SKM-1 (cell line): ENCODE data around the gene POU5F2.

Experiments used
- DNase-seq: peaks from one replicate; lab custom pipeline; 2025; ENCODE audit not compliant: unreplicated experiment; lab: John Stamatoyannopoulos, UW

The POU5F2 gene

GRCh38 chr5:93717162-93717561, 24.2 kb downstream of the POU5F2 start:
- DNase-seq = no peak

DNA sequence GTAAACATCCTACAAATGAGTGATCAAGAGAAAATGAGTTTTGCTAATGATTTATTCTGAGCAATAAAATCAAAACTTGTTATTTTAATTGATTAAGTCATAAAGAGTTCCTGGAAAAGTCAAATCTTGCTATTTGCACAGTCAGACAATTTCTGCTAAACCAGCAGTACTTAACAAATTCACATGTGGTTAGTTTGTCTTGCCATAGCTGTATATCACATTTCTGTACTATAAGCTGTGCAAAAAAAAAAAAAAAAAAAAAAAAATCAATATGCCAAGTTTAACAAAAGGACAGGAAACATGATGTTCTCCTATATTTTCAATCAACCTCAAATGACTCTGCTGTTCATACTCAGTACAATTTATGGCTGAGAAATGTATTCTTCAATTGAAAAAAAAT, 24.9 kb downstream of the POU5F2 start:
- no peak for DNase-seq

- DNase-seq = no peak
Measured at GRCh38 chr5:93715761-93716160, 25.6 kb downstream of the POU5F2 start.

DNA sequence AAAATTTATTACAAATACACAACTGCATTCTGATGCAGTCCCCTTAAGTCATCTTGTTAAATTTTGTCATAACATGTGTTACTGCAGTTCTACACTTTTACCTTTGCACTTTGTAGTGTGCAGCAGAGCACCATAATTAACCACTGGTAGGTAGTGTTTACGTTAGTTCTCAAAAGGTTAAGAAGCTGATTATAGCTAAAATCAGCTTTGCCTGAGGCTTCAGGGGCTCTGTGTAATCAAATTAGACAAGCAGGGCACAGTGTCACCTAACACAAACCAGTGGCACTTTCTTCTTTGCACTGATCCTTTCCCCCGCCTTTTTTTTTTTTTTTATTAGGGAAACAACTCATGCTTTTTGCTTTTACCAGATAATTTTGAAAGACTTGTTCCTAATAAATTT, 26.1 kb downstream of the POU5F2 start:
- DNase-seq = no peak

DNA sequence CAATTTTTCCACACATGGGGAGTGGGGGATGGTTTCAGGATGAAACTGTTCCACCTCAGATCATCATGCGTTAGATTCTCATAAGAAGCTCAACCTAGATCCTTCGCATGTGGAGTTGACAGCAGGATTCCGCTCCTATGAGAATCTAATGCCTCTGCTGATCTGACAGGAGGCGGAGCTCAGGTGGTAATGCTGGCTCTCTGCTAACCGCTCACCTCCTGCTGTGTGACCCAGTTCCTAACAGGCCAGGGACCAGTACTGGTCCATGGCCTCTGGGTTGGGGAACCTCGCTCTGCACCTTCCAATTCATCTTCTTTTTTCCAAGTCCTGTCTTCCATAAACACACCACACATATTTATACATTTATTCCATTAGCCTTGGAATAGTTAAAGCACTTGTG, 33.0 kb downstream of the POU5F2 start:
- no peak for DNase-seq

DNA sequence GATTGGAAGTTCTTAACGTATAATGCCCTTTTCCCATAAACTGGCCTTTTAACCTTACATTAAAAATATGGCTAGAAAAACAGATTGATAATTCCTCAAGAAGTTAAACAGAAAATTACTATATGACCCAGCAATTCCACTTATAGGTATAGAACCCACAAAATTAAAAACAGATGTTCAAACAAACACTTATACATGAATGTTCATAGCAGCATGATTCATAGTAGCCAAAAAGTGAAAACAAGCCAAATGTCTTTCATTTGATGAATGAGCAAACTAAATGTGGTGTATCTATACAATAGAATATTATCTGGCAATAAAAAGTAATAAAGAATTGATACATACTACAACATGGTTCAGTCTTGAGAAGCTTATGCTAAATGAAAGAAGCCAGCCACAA, 35.5 kb downstream of the POU5F2 start:
- no peak for DNase-seq

- no peak for DNase-seq
Measured at GRCh38 chr5:93704996-93705395, 36.4 kb downstream of the POU5F2 start.

- no peak for DNase-seq
Measured at GRCh38 chr5:93691997-93692396, 49.4 kb downstream of the POU5F2 start.
